ENCODE results near the gene GABRG3.

GRCh38 chr15:27077790-27078189 lies 106.8 kb downstream of the GABRG3 start:
- TF ChIP-seq CTCF (IDR thresholded peaks at IDR 0.05 in 2 of 3, conservative IDR thresholded peaks at IDR 0.05 in 1 of 3; ENCODE audit: insufficient read depth in 2 of 3, low read depth in 1 of 3, low read length in 3 of 3) (peak; percentile 36 to 46 (median 45); a peak in 4 of 6 replicates), HDAC2 (IDR thresholded peaks at IDR 0.05) (no peak), CTCFL (IDR thresholded peaks at IDR 0.05; ENCODE audit: borderline replicate concordance, insufficient read depth, low read depth, low read length, poor library complexity, severe bottlenecking) (no peak), SMC3 (conservative IDR thresholded peaks at IDR 0.05; ENCODE audit: insufficient read depth, low read depth, low read length) (no peak)

Measured in K562 (cell line).